HCT116 (cell line): ENCODE measurements around the gene SEPHS2. TPM values are rescaled to one million over a fixed set of nuclear protein-coding genes. Genes with fewer than 3 reads are reported as not detected.

ENCODE experiments used
- ATAC-seq: fragments of 200-7000 bp; cut with Tn5 transposase; 2 replicates; pipeline ENCODE4 v1.9.1; 2020; ENCODE audit warnings: mild to moderate bottlenecking, moderate library complexity
- BruUV-seq: library from RNA; stranded (reverse); fragments of 400-500 nt; replicated peaks from 2 replicates; lab custom pipeline; 2021; lab: Mats Ljungman, UMichigan
- CTCF ChIA-PET: fragments of 300-600 bp; sonication (Branson Sonifier 250); formaldehyde crosslinking; loops from one replicate; lab custom pipeline; 2021; ENCODE audit warnings: antibody characterized with exemption; lab: Charles Lee
- POLR2A ChIA-PET: fragments of 300-600, 350-600 bp; sonication (Branson Sonifier 250); formaldehyde crosslinking; loops from one replicate; lab custom pipeline; 2021; ENCODE audit warnings: antibody characterized with exemption; lab: Charles Lee
- RAD21 ChIA-PET, 2 experiments: fragments of 300-600 bp; sonication (Branson Sonifier 250); formaldehyde crosslinking; loops; one replicate each; lab custom pipeline; 2023; ENCODE audit warnings: low total read pairs in 2 of 2; ENCODE audit not compliant: uncharacterized antibody in 2 of 2, unreplicated experiment in 2 of 2, low non-redundant PET in 1 of 2; lab: Charles Lee
- DNase-seq: peaks from one replicate; pipeline ENCODE4 v3.0.0-alpha.2; 2010; ENCODE audit warnings: low read depth, low spot score
- H2AFZ ChIP-seq: fragments of 200-600 bp; shearing (Covaris generic), sonication (generic); 2 replicates; pipeline ENCODE4 v1.6.1; 2017; ENCODE audit warnings: low read depth, mixed run types, mixed read lengths, antibody characterized with exemption, low read length; ENCODE audit not compliant: poor library complexity, severe bottlenecking
- H3K27ac ChIP-seq: 2 replicates; pipeline ENCODE4 v1.5.1; 2012; ENCODE audit warnings: low read depth, low read length
- H3K27me3 ChIP-seq: fragments of 200-600 bp; sonication (generic); 2 replicates; pipeline ENCODE4 v1.6.1; 2016; ENCODE audit warnings: mixed run types, low read length, mixed read lengths; ENCODE audit not compliant: insufficient read depth
- H3K36me3 ChIP-seq, 2 experiments: fragments of 200-500 bp in 1 of 2; fragments of 200-600 bp in 1 of 2; sonication (Bioruptor generic) in 1 of 2; sonication (generic) in 1 of 2; 2 replicates each; pipeline versions ENCODE4 v1.5.1 to v1.6.1; 2014 to 2016; ENCODE audit warnings: low read length in 2 of 2, inconsistent platforms in 1 of 2, mixed read lengths in 1 of 2, mixed run types in 1 of 2; ENCODE audit not compliant: insufficient read depth in 2 of 2, control insufficient read depth in 1 of 2
- H3K4me1 ChIP-seq, 2 experiments: fragments of 200-600 bp in 1 of 2; sonication (generic) in 1 of 2; 2 replicates each; pipeline versions ENCODE4 v1.5.1 to v1.6.1; 2012 to 2017; ENCODE audit warnings: low read length in 2 of 2, inconsistent platforms in 1 of 2, mild to moderate bottlenecking in 1 of 2, mixed read lengths in 1 of 2, mixed run types in 1 of 2, moderate library complexity in 1 of 2; ENCODE audit not compliant: insufficient read depth in 2 of 2, control insufficient read depth in 1 of 2
- H3K4me2 ChIP-seq: fragments of 200-600 bp; sonication (generic); 2 replicates; pipeline ENCODE4 v1.6.1; 2017; ENCODE audit warnings: mixed run types, low read length, mixed read lengths
- H3K4me3 ChIP-seq, 2 experiments: fragments of 200-600 bp in 1 of 2; sonication (generic) in 1 of 2; replicated peaks in 1 of 2; 2 replicates each; pipeline ENCODE4 v1.5.1; 2011 to 2016; ENCODE audit warnings: low read length in 2 of 2, control low read depth in 1 of 2, low read depth in 1 of 2, mild to moderate bottlenecking in 1 of 2, mixed read lengths in 1 of 2, mixed run types in 1 of 2
- H3K79me2 ChIP-seq: fragments of 200-600 bp; sonication (generic); 2 replicates; pipeline ENCODE4 v1.6.1; 2017; ENCODE audit warnings: mild to moderate bottlenecking, mixed run types, low read length, moderate library complexity, mixed read lengths; ENCODE audit not compliant: insufficient read depth
- H3K9ac ChIP-seq: fragments of 200-600 bp; sonication (generic); 2 replicates; pipeline ENCODE4 v1.6.1; 2016; ENCODE audit warnings: low read length, mixed read lengths
- H3K9me2 ChIP-seq: fragments of 200-600 bp; sonication (generic), shearing (Covaris generic); 2 replicates; pipeline ENCODE4 v1.6.1; 2017; ENCODE audit warnings: mixed run types, mild to moderate bottlenecking, moderate library complexity; ENCODE audit not compliant: insufficient read depth
- H3K9me3 ChIP-seq, 2 experiments: fragments of 200-500 bp in 1 of 2; fragments of 200-600 bp in 1 of 2; sonication (Bioruptor generic) in 1 of 2; sonication (generic) in 1 of 2; 2 replicates each; pipeline ENCODE4 v1.6.1; 2014 to 2017; ENCODE audit warnings: low read length in 2 of 2, mixed read lengths in 2 of 2, inconsistent platforms in 1 of 2, low read depth in 1 of 2, mild to moderate bottlenecking in 1 of 2, mixed run types in 1 of 2, moderate library complexity in 1 of 2; ENCODE audit not compliant: control insufficient read depth in 1 of 2, insufficient read depth in 1 of 2
- H4K20me1 ChIP-seq: fragments of 200-600 bp; sonication (generic), shearing (Covaris generic); 2 replicates; pipeline ENCODE4 v1.6.1; 2017; ENCODE audit warnings: mixed run types, mild to moderate bottlenecking, moderate library complexity; ENCODE audit not compliant: insufficient read depth
- CBX3 ChIP-seq: IDR thresholded peaks from 2 replicates; pipeline ENCODE4 v1.6.1; 2012; ENCODE audit warnings: low read depth
- CEBPB ChIP-seq: IDR thresholded peaks from 2 replicates; pipeline ENCODE4 v1.6.1; 2012; ENCODE audit warnings: low read depth
- ELF1 ChIP-seq: IDR thresholded peaks from 2 replicates; pipeline ENCODE4 v1.6.1; 2012; ENCODE audit warnings: low read depth, borderline replicate concordance
- EZH2 ChIP-seq: fragments of 200-600 bp; sonication (generic); IDR thresholded peaks from 2 replicates; pipeline ENCODE4 v1.6.1; 2017; ENCODE audit warnings: antibody characterized with exemption, mixed run types
- POLR2A ChIP-seq: IDR thresholded peaks from 2 replicates; pipeline ENCODE4 v1.7.0; 2011; ENCODE audit warnings: borderline replicate concordance; ENCODE audit not compliant: insufficient read depth, insufficient read length; ENCODE audit errors: extremely low read depth
- POLR2AphosphoS5 ChIP-seq: IDR thresholded peaks from 2 replicates; pipeline ENCODE4 v1.6.1; 2011; ENCODE audit warnings: mild to moderate bottlenecking, low read depth, low read length, moderate library complexity
- RAD21 ChIP-seq: IDR thresholded peaks from 2 replicates; pipeline ENCODE4 v1.6.1; 2012; ENCODE audit warnings: low read depth, mild to moderate bottlenecking
- SIN3A ChIP-seq: IDR thresholded peaks from 2 replicates; pipeline ENCODE4 v1.6.1; 2012; ENCODE audit warnings: low read depth
- SP1 ChIP-seq: IDR thresholded peaks from 2 replicates; pipeline ENCODE4 v1.6.1; 2012; ENCODE audit warnings: low read depth
- SRF ChIP-seq: IDR thresholded peaks from 2 replicates; pipeline ENCODE4 v1.6.1; 2012; ENCODE audit warnings: low read depth
- TCF7L2 ChIP-seq: IDR thresholded peaks from 2 replicates; pipeline ENCODE4 v1.7.0; 2011; ENCODE audit warnings: borderline replicate concordance, inconsistent platforms; ENCODE audit not compliant: insufficient read depth, insufficient read length; ENCODE audit errors: extremely low read depth
- ZFX ChIP-seq: fragments of 450-650 bp; IDR thresholded peaks from 2 replicates; pipeline ENCODE4 v1.6.1; 2017
- intact Hi-C: fragments of 100-400 bp; cut with micrococcal nuclease; formaldehyde crosslinking; loops from 2 replicates; pipeline ENCODE4 v1.10.0; 2022
- total RNA-seq: library from RNA; stranded (reverse); gene quantifications from one replicate; pipeline ENCODE4 v1.2.1, GENCODE V29; 2021; ENCODE audit not compliant: unreplicated experiment
- TF ChIP-seq, protein P1 (sequence below): IDR thresholded peaks from 2 replicates; pipeline ENCODE4 v1.6.1; 2012
- TF ChIP-seq, protein P2 (sequence below): IDR thresholded peaks from 2 replicates; pipeline ENCODE4 v1.6.1; 2012
- TF ChIP-seq, protein P3 (sequence below), 3 experiments: fragments of 200-600 bp in 1 of 3; sonication (generic) in 1 of 3; IDR thresholded peaks in 2 of 3; conservative IDR thresholded peaks in 1 of 3; 2 replicates each; pipeline ENCODE4 v1.5.1; 2012 to 2017; ENCODE audit warnings: low read depth in 2 of 3, low read length in 2 of 3, antibody characterized with exemption in 1 of 3, borderline replicate concordance in 1 of 3, control low read depth in 1 of 3, mild to moderate bottlenecking in 1 of 3, mixed read lengths in 1 of 3, mixed run types in 1 of 3, moderate library complexity in 1 of 3; ENCODE audit not compliant: insufficient read depth in 1 of 3
- TF ChIP-seq, protein P4 (sequence below): IDR thresholded peaks from 2 replicates; pipeline ENCODE4 v1.6.1; 2012; ENCODE audit warnings: low read depth
- TF ChIP-seq, protein P5 (sequence below): IDR thresholded peaks from 2 replicates; pipeline ENCODE4 v1.6.1; 2011; ENCODE audit warnings: mild to moderate bottlenecking, low read length, moderate library complexity; ENCODE audit not compliant: insufficient replicate concordance; ENCODE audit errors: extremely low read depth

Gene SEPHS2
- total RNA-seq, 1 experiment from 2014 or later = 51.3 TPM

DNA sequence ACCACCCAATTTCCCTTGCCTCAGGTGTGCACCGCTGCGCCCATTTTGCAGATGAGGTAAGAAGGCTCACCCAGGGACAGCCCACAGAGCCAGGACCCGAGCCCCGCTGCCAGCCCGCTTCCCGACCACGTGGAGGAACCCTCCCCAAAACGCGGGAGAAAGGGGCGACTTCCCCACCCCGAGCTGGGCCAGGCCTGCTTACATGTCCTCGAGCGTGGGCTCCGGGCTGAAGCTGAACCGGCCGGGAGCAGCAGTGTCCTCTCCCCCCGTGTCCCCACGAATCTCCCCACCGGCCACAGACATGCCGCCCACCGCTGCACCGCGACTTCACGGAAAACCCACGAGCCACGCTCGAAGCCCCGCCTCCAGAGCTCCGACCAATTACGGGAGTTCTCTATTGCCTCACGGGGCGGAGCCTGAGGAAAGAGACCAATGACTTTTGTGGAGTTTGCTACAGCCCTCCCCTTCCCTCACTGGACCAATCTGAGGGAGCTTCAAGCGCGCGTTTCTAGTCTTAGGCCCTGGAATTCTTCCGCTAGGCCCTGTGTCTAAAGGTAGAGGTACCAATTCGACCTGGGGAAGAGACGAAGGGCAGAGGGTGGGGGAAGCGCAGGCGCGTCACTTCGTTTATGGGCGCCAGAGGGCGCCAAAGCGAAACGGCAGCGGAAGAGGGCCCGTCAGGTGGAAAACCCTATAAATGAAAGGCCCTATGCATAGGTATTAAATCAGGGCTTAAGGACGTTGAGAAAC lies 15.8 kb downstream of the SEPHS2 start, which contains the start of gene DCTPP1:
Gene DCTPP1 (minus strand): TSS at position 353 of the 750 bp plus-strand sequence. CDS start 50 bp downstream, at position 303.
- H3K9me3 ChIP-seq = no peaks in the 10 kb centered on the region
- H4K20me1 ChIP-seq = no peaks in the 10 kb centered on the region
- peak within 1 kb of the TSS; percentile 12 for H2AFZ ChIP-seq
- RAD21 ChIA-PET = interaction anchor here (0.6 to 1.6 kb wide), 12 partner anchors 12 to 221 kb away, joined by 3 to 18 read pairs (median 4); partner anchors contain the start of genes CD2BP2 (in 1 of the 2), PRR14 (in 1 of the 2), ZNF688 (in 1 of the 2) and ZNF747 (in 1 of the 2)
- ATAC-seq (peak; percentile 94), DNase-seq (peak; percentile 99)
- no peaks in the 10 kb centered on the region for H3K9me2 ChIP-seq
- H3K27ac ChIP-seq = peak within 1 kb of the TSS; percentile 66
- CTCF ChIA-PET = interaction anchor here (0.6 to 2.4 kb wide), 44 partner anchors 10 to 524 kb away, joined by 3 to 52 read pairs (median 6); partner anchors contain the start of genes FBRS, PRR14, TBC1D10B and TBX6
- H3K4me2 ChIP-seq = peak within 1 kb of the TSS; percentile 89
- intact Hi-C loops = loop anchor here (5.0 kb wide), 3 partner anchors 97 to 197 kb away; partner anchors contain the start of gene ZNF768
- POLR2A ChIA-PET = interaction anchor here (0.5 to 1.6 kb wide), 17 partner anchors 12 to 507 kb away, joined by 3 to 15 read pairs (median 4); partner anchors contain the start of genes PRR14, SEPHS2, ZNF48 and ZNF689
- no peaks in the 10 kb centered on the region for H3K27me3 ChIP-seq
- H3K79me2 ChIP-seq = peaks cover 48% of the 10 kb centered on the region
- H3K4me1 ChIP-seq = peaks cover 8 to 29% of the 10 kb centered on the region in 2 experiments
- H3K9ac ChIP-seq = peak within 1 kb of the TSS; percentile 96
- peaks cover 6 to 25% of the 10 kb centered on the region in 2 experiments; a peak in 3 of 4 replicates for H3K36me3 ChIP-seq
- no TSS peak for BruUV-seq
- H3K4me3 ChIP-seq = peak within 1 kb of the TSS; percentile 89 to 94
- TF ChIP-seq CBX3 (peak; percentile 68), TCF7L2 (no peak), POLR2A (peak; percentile 61), SP1 (peak; percentile 89), CEBPB (no peak), EZH2 (no peak), ZFX (0 out of 2 replicates have a peak, but pooled peaks have one; percentile 79), RAD21 (peak; percentile 89), SIN3A (0 out of 2 replicates have a peak, but pooled peaks have one; percentile 67), ELF1 (no peak; the same call in 1 of the 2 replicates), SRF (no peak), POLR2AphosphoS5 (peak; percentile 49)
- TF ChIP-seq, protein P1, sequence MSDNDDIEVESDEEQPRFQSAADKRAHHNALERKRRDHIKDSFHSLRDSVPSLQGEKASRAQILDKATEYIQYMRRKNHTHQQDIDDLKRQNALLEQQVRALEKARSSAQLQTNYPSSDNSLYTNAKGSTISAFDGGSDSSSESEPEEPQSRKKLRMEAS = peak; percentile 92
- TF ChIP-seq, protein P2, sequence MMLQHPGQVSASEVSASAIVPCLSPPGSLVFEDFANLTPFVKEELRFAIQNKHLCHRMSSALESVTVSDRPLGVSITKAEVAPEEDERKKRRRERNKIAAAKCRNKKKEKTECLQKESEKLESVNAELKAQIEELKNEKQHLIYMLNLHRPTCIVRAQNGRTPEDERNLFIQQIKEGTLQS = no peak
- TF ChIP-seq, protein P3, sequence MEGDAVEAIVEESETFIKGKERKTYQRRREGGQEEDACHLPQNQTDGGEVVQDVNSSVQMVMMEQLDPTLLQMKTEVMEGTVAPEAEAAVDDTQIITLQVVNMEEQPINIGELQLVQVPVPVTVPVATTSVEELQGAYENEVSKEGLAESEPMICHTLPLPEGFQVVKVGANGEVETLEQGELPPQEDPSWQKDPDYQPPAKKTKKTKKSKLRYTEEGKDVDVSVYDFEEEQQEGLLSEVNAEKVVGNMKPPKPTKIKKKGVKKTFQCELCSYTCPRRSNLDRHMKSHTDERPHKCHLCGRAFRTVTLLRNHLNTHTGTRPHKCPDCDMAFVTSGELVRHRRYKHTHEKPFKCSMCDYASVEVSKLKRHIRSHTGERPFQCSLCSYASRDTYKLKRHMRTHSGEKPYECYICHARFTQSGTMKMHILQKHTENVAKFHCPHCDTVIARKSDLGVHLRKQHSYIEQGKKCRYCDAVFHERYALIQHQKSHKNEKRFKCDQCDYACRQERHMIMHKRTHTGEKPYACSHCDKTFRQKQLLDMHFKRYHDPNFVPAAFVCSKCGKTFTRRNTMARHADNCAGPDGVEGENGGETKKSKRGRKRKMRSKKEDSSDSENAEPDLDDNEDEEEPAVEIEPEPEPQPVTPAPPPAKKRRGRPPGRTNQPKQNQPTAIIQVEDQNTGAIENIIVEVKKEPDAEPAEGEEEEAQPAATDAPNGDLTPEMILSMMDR (IDR thresholded peaks at IDR 0.05 in 2 of 3, conservative IDR thresholded peaks at IDR 0.05 in 1 of 3; ENCODE audit: borderline replicate concordance in 1 of 3, insufficient read depth in 1 of 3, low read depth in 2 of 3, low read length in 2 of 3) = peak; percentile 79 to 94 (median 81)
- TF ChIP-seq, protein P4, sequence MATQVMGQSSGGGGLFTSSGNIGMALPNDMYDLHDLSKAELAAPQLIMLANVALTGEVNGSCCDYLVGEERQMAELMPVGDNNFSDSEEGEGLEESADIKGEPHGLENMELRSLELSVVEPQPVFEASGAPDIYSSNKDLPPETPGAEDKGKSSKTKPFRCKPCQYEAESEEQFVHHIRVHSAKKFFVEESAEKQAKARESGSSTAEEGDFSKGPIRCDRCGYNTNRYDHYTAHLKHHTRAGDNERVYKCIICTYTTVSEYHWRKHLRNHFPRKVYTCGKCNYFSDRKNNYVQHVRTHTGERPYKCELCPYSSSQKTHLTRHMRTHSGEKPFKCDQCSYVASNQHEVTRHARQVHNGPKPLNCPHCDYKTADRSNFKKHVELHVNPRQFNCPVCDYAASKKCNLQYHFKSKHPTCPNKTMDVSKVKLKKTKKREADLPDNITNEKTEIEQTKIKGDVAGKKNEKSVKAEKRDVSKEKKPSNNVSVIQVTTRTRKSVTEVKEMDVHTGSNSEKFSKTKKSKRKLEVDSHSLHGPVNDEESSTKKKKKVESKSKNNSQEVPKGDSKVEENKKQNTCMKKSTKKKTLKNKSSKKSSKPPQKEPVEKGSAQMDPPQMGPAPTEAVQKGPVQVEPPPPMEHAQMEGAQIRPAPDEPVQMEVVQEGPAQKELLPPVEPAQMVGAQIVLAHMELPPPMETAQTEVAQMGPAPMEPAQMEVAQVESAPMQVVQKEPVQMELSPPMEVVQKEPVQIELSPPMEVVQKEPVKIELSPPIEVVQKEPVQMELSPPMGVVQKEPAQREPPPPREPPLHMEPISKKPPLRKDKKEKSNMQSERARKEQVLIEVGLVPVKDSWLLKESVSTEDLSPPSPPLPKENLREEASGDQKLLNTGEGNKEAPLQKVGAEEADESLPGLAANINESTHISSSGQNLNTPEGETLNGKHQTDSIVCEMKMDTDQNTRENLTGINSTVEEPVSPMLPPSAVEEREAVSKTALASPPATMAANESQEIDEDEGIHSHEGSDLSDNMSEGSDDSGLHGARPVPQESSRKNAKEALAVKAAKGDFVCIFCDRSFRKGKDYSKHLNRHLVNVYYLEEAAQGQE = no peak
- TF ChIP-seq, protein P5, sequence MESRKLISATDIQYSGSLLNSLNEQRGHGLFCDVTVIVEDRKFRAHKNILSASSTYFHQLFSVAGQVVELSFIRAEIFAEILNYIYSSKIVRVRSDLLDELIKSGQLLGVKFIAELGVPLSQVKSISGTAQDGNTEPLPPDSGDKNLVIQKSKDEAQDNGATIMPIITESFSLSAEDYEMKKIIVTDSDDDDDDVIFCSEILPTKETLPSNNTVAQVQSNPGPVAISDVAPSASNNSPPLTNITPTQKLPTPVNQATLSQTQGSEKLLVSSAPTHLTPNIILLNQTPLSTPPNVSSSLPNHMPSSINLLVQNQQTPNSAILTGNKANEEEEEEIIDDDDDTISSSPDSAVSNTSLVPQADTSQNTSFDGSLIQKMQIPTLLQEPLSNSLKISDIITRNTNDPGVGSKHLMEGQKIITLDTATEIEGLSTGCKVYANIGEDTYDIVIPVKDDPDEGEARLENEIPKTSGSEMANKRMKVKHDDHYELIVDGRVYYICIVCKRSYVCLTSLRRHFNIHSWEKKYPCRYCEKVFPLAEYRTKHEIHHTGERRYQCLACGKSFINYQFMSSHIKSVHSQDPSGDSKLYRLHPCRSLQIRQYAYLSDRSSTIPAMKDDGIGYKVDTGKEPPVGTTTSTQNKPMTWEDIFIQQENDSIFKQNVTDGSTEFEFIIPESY = no peak
